H9 (cell line): ENCODE measurements around the gene ENGASE. TPM values are rescaled to one million over a fixed set of nuclear protein-coding genes. Genes with fewer than 3 reads are reported as not detected.

Source experiments
- DNase-seq: peaks from one replicate; pipeline ENCODE4 v3.0.0-alpha.2; 2017
- H2AFZ ChIP-seq: one replicate; pipeline ENCODE4 v1.6.1; 2013; ENCODE audit warnings: mild to moderate bottlenecking, low read length, control low read depth, moderate library complexity
- H2AK5ac ChIP-seq: 2 replicates; pipeline ENCODE4 v1.6.1; 2013; ENCODE audit warnings: low read length, control low read depth, mixed read lengths; ENCODE audit not compliant: insufficient read length
- H2BK120ac ChIP-seq: one replicate; pipeline ENCODE4 v1.6.1; 2013; ENCODE audit warnings: low read depth, mild to moderate bottlenecking, low read length, control low read depth, inconsistent platforms; ENCODE audit not compliant: poor library complexity, severe bottlenecking
- H2BK12ac ChIP-seq: 2 replicates; pipeline ENCODE4 v1.6.1; 2013; ENCODE audit warnings: low read length, control low read depth, mixed read lengths, low read depth; ENCODE audit not compliant: insufficient read length
- H2BK15ac ChIP-seq: 2 replicates; pipeline ENCODE4 v1.6.1; 2013; ENCODE audit warnings: low read depth, low read length, control low read depth
- H2BK20ac ChIP-seq: one replicate; pipeline ENCODE4 v1.6.1; 2013; ENCODE audit warnings: low read depth, mild to moderate bottlenecking, low read length, control low read depth, inconsistent platforms; ENCODE audit not compliant: poor library complexity, severe bottlenecking
- H2BK5ac ChIP-seq: 2 replicates; pipeline ENCODE4 v1.6.1; 2013; ENCODE audit warnings: low read length, control low read depth, mixed read lengths; ENCODE audit not compliant: insufficient read length
- H3K14ac ChIP-seq: 2 replicates; pipeline ENCODE4 v1.6.1; 2013; ENCODE audit warnings: low read length, control low read depth; ENCODE audit not compliant: insufficient read depth
- H3K18ac ChIP-seq: 2 replicates; pipeline ENCODE4 v1.6.1; 2013; ENCODE audit warnings: low read depth, mild to moderate bottlenecking, mixed read lengths, low read length, control low read depth; ENCODE audit not compliant: insufficient read length
- H3K23ac ChIP-seq: 2 replicates; pipeline ENCODE4 v1.6.1; 2013; ENCODE audit warnings: low read length, control low read depth, mixed read lengths, low read depth; ENCODE audit not compliant: insufficient read length
- H3K23me2 ChIP-seq: 2 replicates; pipeline ENCODE4 v1.6.1; 2013; ENCODE audit warnings: low read depth, mild to moderate bottlenecking, mixed read lengths, low read length, control low read depth; ENCODE audit not compliant: insufficient read length, poor library complexity, severe bottlenecking
- H3K27ac ChIP-seq: 2 replicates; pipeline ENCODE4 v1.5.1; 2013; ENCODE audit warnings: low read length, control low read depth, mixed read lengths, low read depth; ENCODE audit not compliant: insufficient read length
- H3K27me3 ChIP-seq: 2 replicates; pipeline ENCODE4 v1.6.1; 2013; ENCODE audit warnings: low read length, control low read depth, inconsistent platforms; ENCODE audit not compliant: insufficient read depth
- H3K4ac ChIP-seq: 2 replicates; pipeline ENCODE4 v1.6.1; 2013; ENCODE audit warnings: low read depth, mild to moderate bottlenecking, control low read depth, inconsistent platforms, low read length, moderate library complexity
- H3K4me1 ChIP-seq: 2 replicates; pipeline ENCODE4 v1.6.1; 2013; ENCODE audit warnings: low read length, control low read depth, inconsistent platforms; ENCODE audit not compliant: insufficient read depth
- H3K4me2 ChIP-seq: 2 replicates; pipeline ENCODE4 v1.6.1; 2013; ENCODE audit warnings: low read length, control low read depth, mixed read lengths; ENCODE audit not compliant: insufficient read length, insufficient read depth
- H3K56ac ChIP-seq: 2 replicates; pipeline ENCODE4 v1.6.1; 2013; ENCODE audit warnings: low read depth, mild to moderate bottlenecking, mixed read lengths, low read length, control low read depth; ENCODE audit not compliant: insufficient read length
- H3K79me1 ChIP-seq: 2 replicates; pipeline ENCODE4 v1.6.1; 2013; ENCODE audit warnings: low read depth, mild to moderate bottlenecking, moderate library complexity, low read length, control low read depth, inconsistent platforms; ENCODE audit not compliant: insufficient read depth, poor library complexity, severe bottlenecking
- H3K79me2 ChIP-seq: 2 replicates; pipeline ENCODE4 v1.6.1; 2013; ENCODE audit warnings: low read length, control low read depth, inconsistent platforms; ENCODE audit not compliant: insufficient read depth
- H3K9ac ChIP-seq: 2 replicates; pipeline ENCODE4 v1.6.1; 2013; ENCODE audit warnings: low read length, control low read depth, mixed read lengths; ENCODE audit not compliant: insufficient read length; ENCODE audit errors: extremely low read depth
- H3K9me3 ChIP-seq: one replicate; pipeline ENCODE4 v1.6.1; 2013; ENCODE audit warnings: low read depth, low read length, inconsistent platforms; ENCODE audit not compliant: control insufficient read depth
- H3T11ph ChIP-seq: one replicate; pipeline ENCODE4 v1.6.1; 2013; ENCODE audit warnings: mild to moderate bottlenecking, low read length, control low read depth, inconsistent platforms
- H4K20me1 ChIP-seq: one replicate; pipeline ENCODE4 v1.6.1; 2013; ENCODE audit not compliant: control insufficient read depth, insufficient read length, insufficient read depth
- H4K5ac ChIP-seq: 2 replicates; pipeline ENCODE4 v1.6.1; 2013; ENCODE audit warnings: low read depth, mild to moderate bottlenecking, mixed read lengths, low read length, control low read depth; ENCODE audit not compliant: insufficient read length
- H4K8ac ChIP-seq: replicated peaks from 2 replicates; pipeline ENCODE4 v1.6.1; 2013; ENCODE audit warnings: low read length, control low read depth, mixed read lengths, low read depth; ENCODE audit not compliant: insufficient read length
- H4K91ac ChIP-seq: 2 replicates; pipeline ENCODE4 v1.6.1; 2013; ENCODE audit warnings: low read depth, mild to moderate bottlenecking, moderate library complexity, mixed read lengths, low read length, control low read depth; ENCODE audit not compliant: insufficient read length
- H3K27ac Mint-ChIP-seq, 3 experiments: 2 replicates in 2 of 3; 3 replicates in 1 of 3; pipeline ENCODE4 v1.8.0; 2020 to 2021; ENCODE audit warnings: mixed read lengths in 3 of 3, mild to moderate bottlenecking in 1 of 3, moderate library complexity in 1 of 3
- H3K27me3 Mint-ChIP-seq: 2 replicates; pipeline ENCODE4 v1.8.0; 2021; ENCODE audit warnings: low read depth, mild to moderate bottlenecking, moderate library complexity, mixed read lengths
- H3K36me3 Mint-ChIP-seq, 3 experiments: 2 replicates in 2 of 3; 3 replicates in 1 of 3; pipeline ENCODE4 v1.8.0; 2020 to 2021; ENCODE audit warnings: low read depth in 3 of 3, mixed read lengths in 3 of 3; ENCODE audit not compliant: insufficient read depth in 1 of 3
- H3K4me1 Mint-ChIP-seq, 2 experiments: 2 replicates each; pipeline ENCODE4 v1.8.0; 2020; ENCODE audit warnings: mixed read lengths in 2 of 2
- H3K4me3 Mint-ChIP-seq, 2 experiments: 2 replicates in 1 of 2; 3 replicates in 1 of 2; pipeline ENCODE4 v1.8.0; 2020 to 2021; ENCODE audit warnings: mild to moderate bottlenecking in 2 of 2, mixed read lengths in 2 of 2, moderate library complexity in 1 of 2
- H3K9me3 Mint-ChIP-seq, 2 experiments: 2 replicates in 1 of 2; 3 replicates in 1 of 2; pipeline ENCODE4 v1.8.0; 2020; ENCODE audit warnings: mild to moderate bottlenecking in 2 of 2, mixed read lengths in 2 of 2, moderate library complexity in 1 of 2
- CTCF ChIP-seq: fragments of 200-600 bp; sonication (generic); conservative IDR thresholded peaks from 3 replicates; pipeline ENCODE4 v1.8.0; 2021; ENCODE audit warnings: antibody characterized with exemption, mild to moderate bottlenecking
- WGBS: extraction: QIAGEN DNeasy Blood & Tissue Kit; methylation state at CpG from one replicate; pipeline ENCODE4 v1.1.7; 2013; ENCODE audit warnings: missing lambda C conversion rate, low lambda C conversion rate, mixed read lengths; ENCODE audit not compliant: insufficient read length; ENCODE audit errors: extremely low coverage; 5-methylcytosine and 5-hydroxymethylcytosine counted together
- total RNA-seq: library from RNA; stranded (reverse); gene quantifications from 2 replicates; pipeline ENCODE4 v1.2.1, GENCODE V29; 2021

ENGASE gene
- total RNA-seq, 1 experiment from 2014 or later: 20.6 TPM

DNA sequence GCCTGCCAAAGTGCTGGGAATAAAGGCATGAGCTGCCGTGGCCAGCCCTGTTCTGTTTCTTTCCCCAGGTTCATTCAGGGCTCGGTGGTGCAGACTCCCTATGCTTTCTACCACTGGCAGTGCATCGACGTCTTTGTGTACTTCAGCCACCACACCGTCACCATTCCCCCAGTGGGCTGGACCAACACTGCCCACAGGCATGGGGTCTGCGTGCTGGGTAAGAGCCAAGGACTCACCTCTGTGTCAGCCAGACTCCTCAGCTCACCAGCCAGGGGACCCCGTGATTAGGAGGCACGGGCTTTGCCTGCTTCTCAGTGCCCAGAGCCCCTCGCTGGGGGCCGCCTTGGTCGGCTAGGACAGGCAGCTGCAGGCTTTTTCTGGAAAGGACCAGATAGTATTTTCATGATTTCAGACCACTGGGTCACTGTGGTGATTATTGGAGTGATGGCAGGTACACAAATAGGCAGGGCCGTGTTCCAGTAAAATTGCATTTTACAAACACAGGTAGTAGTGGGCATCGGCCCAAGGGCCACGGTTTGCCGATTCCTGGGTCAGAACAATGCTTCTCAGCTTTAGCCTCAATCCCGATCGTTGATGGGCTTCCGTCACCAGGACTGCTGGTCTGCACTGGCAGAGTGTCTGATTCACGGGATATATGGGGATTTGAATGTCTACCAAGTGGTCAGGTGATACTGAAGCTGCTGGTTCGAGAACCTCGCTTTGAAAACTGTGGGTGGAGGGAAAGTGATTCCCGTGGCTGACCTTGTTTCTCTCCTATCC, 5.0 kb downstream of the ENGASE start:
- Histone ChIP-seq H3K14ac (no peak overlapping the region), H3K23ac (no peak overlapping the region), H3K23me2 (no peaks in the 10 kb centered on the region), H3K18ac (no peak overlapping the region), H3T11ph (no peak overlapping the region), H4K5ac (no peak overlapping the region), H2BK120ac (no peak overlapping the region), H4K8ac (no peak overlapping the region), H2AFZ (no peak overlapping the region), H3K27ac (no peak overlapping the region), H3K79me1 (no peaks in the 10 kb centered on the region), H2BK12ac (no peak overlapping the region), H3K4me1 (no peaks in the 10 kb centered on the region), H3K4me2 (no peak overlapping the region), H3K27me3 (no peaks in the 10 kb centered on the region), H3K79me2 (no peaks in the 10 kb centered on the region), H4K20me1 (no peaks in the 10 kb centered on the region), H3K9me3 (no peaks in the 10 kb centered on the region), H3K56ac (no peak overlapping the region), H3K4ac (no peak overlapping the region), H4K91ac (no peak overlapping the region), H2AK5ac (no peak overlapping the region), H2BK15ac (no peak overlapping the region), H2BK5ac (no peak overlapping the region), H3K9ac (no peak overlapping the region), H2BK20ac (no peak overlapping the region)
- Mint-ChIP-seq H3K27me3 (peaks cover 8% of the 10 kb centered on the region), H3K9me3 (peaks cover 0 to 3% of the 10 kb centered on the region in 2 experiments; a peak in 2 of 5 replicates), H3K27ac (no peak overlapping the region), H3K36me3 (peaks cover 15 to 44% (median 36%) of the 10 kb centered on the region in 3 experiments), H3K4me3 (no peak overlapping the region), H3K4me1 (peaks cover 8% of the 10 kb centered on the region in 2 experiments)
- DNase-seq: no peak
- no peak for TF ChIP-seq CTCF
- no CpG with 5 or more reads among the region's 22 CpGs for WGBS
